IPS-NIHi7 (cell line): ENCODE measurements around the gene POTEB3.
"Not testable (repeated sequence)": the region's sequence is repeated elsewhere in the genome, so short reads cannot be mapped to it uniquely, and the experiment has no call there.

ENCODE experiments used
- DNase-seq: peaks from one replicate; pipeline ENCODE4 v3.0.0; 2012; ENCODE audit warnings: mixed read lengths; ENCODE audit errors: extremely low spot score

Gene POTEB3

GRCh38 chr15:21440399-21440798 is at the start of gene POTEB3:
Gene POTEB3 (minus strand): TSS chr15:21440499. CDS start chr15:21440011, 488 bp downstream.
- not testable (repeated sequence) for DNase-seq

- DNase-seq = not testable (repeated sequence)
Measured at GRCh38 chr15:21453683-21454082, 13.4 kb upstream of the POTEB3 start.

GRCh38 chr15:21451920-21452563 is 11.7 kb upstream of the POTEB3 start:
- not testable (repeated sequence) for DNase-seq

GRCh38 chr15:21451487-21451886 is 11.2 kb upstream of the POTEB3 start:
- DNase-seq = not testable (repeated sequence)

- DNase-seq = not testable (repeated sequence)
Measured at GRCh38 chr15:21407366-21407765, 32.9 kb downstream of the POTEB3 start.

- DNase-seq = not testable (repeated sequence)
Measured at GRCh38 chr15:21401531-21401930, 38.8 kb downstream of the POTEB3 start.

GRCh38 chr15:21399111-21399510 is 41.2 kb downstream of the POTEB3 start:
- not testable (repeated sequence) for DNase-seq

- DNase-seq = not testable (repeated sequence)
Measured at GRCh38 chr15:21398511-21398910, 41.8 kb downstream of the POTEB3 start.

GRCh38 chr15:21397656-21398055 is 42.6 kb downstream of the POTEB3 start:
- not testable (repeated sequence) for DNase-seq

GRCh38 chr15:21397186-21397585 is 43.1 kb downstream of the POTEB3 start:
- DNase-seq = not testable (repeated sequence)

GRCh38 chr15:21385961-21386360 is 54.3 kb downstream of the POTEB3 start:
- DNase-seq = not testable (repeated sequence)

GRCh38 chr15:21383866-21384485 is 56.3 kb downstream of the POTEB3 start:
- DNase-seq = not testable (repeated sequence)

GRCh38 chr15:21373682-21374081 is 66.6 kb downstream of the POTEB3 start:
- DNase-seq = not testable (repeated sequence)

GRCh38 chr15:21369177-21369576 is 71.1 kb downstream of the POTEB3 start:
- DNase-seq = not testable (repeated sequence)

- DNase-seq = not testable (repeated sequence)
Measured at GRCh38 chr15:21368625-21369024, 71.7 kb downstream of the POTEB3 start.
